HEK293T (cell line): ENCODE results near the gene MLH1.
"Not testable (repeated sequence)": the region's sequence is repeated elsewhere in the genome, so short reads cannot be mapped to it uniquely, and the experiment has no call there.

Experiments used
- FOXK2 ChIP-seq: fragments of 450-650 bp; IDR thresholded peaks from 2 replicates; pipeline ENCODE4 v1.6.1; 2016; ENCODE audit warnings: mild to moderate bottlenecking
- FOXM1 ChIP-seq: fragments of 450-650 bp; IDR thresholded peaks from 2 replicates; pipeline ENCODE4 v1.6.1; 2017; ENCODE audit warnings: mild to moderate bottlenecking, borderline replicate concordance
- SP1 ChIP-seq: fragments of 450-650 bp; IDR thresholded peaks from 2 replicates; pipeline ENCODE4 v1.6.1; 2017
- SUZ12 ChIP-seq: fragments of 450-650 bp; IDR thresholded peaks from 2 replicates; pipeline ENCODE4 v1.6.1; 2016; ENCODE audit warnings: mild to moderate bottlenecking
- TARDBP ChIP-seq: fragments of 450-650 bp; IDR thresholded peaks from 2 replicates; pipeline ENCODE4 v1.6.1; 2016
- ZNF384 ChIP-seq: fragments of 450-650 bp; IDR thresholded peaks from 2 replicates; pipeline ENCODE4 v1.6.1; 2016
- TF ChIP-seq, protein P1 (sequence below): fragments of 450-650 bp; IDR thresholded peaks from 2 replicates; pipeline ENCODE4 v1.6.1; 2016

DNA sequence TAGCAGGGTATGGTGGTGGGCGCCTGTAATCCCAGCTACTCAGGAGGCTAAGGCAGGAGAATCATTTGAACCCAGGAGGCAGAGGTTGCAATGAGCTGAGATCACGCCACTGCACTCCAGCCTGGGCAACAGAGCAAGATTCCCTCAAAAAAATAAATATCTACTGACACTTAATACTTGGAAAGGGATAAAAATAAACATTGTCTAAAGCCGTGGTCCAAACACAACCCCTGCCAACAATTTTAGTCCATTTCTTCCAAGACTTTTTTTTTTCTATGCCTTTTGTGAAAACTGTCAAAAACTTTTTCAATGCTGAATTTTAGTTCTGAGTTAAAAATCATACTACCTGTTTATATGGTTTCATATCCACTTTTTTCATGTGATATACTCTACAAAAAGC lies 49.4 kb downstream of the MLH1 start:
- TF ChIP-seq TARDBP, SUZ12, SP1, FOXM1, FOXK2, ZNF384: not testable (repeated sequence)
- TF ChIP-seq, protein P1, sequence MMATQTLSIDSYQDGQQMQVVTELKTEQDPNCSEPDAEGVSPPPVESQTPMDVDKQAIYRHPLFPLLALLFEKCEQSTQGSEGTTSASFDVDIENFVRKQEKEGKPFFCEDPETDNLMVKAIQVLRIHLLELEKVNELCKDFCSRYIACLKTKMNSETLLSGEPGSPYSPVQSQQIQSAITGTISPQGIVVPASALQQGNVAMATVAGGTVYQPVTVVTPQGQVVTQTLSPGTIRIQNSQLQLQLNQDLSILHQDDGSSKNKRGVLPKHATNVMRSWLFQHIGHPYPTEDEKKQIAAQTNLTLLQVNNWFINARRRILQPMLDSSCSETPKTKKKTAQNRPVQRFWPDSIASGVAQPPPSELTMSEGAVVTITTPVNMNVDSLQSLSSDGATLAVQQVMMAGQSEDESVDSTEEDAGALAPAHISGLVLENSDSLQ = not testable (repeated sequence)
